ENCODE measurements around the gene RPS18.
A peak's percentile ranks its signal among the peaks of the same experiment; 100 is the strongest.
"Not testable (repeated sequence)": the region's sequence is repeated elsewhere in the genome, so short reads cannot be mapped to it uniquely, and the experiment has no call there.

The RPS18 gene

DNA sequence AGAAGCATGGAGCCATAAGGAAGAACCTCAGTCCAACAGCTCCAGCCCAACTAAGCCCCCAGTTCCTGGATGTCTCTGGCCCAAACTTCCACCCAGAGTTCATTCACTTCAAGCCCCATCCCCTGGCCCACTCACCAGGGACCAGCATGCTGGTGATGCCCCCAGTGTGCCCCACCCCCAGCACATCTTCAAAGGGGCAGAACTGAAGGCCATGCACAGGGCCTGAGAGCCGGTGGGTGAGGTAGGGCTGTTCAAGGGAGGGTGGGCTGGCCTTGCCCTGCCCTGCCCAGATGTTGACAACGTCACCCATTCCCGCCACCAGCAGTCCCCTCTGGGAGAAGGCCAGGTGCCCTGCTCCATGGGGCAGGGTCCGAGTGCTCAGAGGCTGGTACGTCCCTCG is 8.7 kb downstream of the RPS18 start:
- TF ChIP-seq SPI1 (IDR thresholded peaks at IDR 0.05; ENCODE audit: borderline replicate concordance, low read depth) (no peak), GABPA (IDR thresholded peaks at IDR 0.05; ENCODE audit: low read depth) (no peak), POLR2AphosphoS5 (IDR thresholded peaks at IDR 0.05; ENCODE audit: low read depth) (no peak)
- TF ChIP-seq, protein P1, sequence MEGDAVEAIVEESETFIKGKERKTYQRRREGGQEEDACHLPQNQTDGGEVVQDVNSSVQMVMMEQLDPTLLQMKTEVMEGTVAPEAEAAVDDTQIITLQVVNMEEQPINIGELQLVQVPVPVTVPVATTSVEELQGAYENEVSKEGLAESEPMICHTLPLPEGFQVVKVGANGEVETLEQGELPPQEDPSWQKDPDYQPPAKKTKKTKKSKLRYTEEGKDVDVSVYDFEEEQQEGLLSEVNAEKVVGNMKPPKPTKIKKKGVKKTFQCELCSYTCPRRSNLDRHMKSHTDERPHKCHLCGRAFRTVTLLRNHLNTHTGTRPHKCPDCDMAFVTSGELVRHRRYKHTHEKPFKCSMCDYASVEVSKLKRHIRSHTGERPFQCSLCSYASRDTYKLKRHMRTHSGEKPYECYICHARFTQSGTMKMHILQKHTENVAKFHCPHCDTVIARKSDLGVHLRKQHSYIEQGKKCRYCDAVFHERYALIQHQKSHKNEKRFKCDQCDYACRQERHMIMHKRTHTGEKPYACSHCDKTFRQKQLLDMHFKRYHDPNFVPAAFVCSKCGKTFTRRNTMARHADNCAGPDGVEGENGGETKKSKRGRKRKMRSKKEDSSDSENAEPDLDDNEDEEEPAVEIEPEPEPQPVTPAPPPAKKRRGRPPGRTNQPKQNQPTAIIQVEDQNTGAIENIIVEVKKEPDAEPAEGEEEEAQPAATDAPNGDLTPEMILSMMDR (IDR thresholded peaks at IDR 0.05; ENCODE audit: insufficient read depth, low read length), result no peak
- TF ChIP-seq, protein P2, sequence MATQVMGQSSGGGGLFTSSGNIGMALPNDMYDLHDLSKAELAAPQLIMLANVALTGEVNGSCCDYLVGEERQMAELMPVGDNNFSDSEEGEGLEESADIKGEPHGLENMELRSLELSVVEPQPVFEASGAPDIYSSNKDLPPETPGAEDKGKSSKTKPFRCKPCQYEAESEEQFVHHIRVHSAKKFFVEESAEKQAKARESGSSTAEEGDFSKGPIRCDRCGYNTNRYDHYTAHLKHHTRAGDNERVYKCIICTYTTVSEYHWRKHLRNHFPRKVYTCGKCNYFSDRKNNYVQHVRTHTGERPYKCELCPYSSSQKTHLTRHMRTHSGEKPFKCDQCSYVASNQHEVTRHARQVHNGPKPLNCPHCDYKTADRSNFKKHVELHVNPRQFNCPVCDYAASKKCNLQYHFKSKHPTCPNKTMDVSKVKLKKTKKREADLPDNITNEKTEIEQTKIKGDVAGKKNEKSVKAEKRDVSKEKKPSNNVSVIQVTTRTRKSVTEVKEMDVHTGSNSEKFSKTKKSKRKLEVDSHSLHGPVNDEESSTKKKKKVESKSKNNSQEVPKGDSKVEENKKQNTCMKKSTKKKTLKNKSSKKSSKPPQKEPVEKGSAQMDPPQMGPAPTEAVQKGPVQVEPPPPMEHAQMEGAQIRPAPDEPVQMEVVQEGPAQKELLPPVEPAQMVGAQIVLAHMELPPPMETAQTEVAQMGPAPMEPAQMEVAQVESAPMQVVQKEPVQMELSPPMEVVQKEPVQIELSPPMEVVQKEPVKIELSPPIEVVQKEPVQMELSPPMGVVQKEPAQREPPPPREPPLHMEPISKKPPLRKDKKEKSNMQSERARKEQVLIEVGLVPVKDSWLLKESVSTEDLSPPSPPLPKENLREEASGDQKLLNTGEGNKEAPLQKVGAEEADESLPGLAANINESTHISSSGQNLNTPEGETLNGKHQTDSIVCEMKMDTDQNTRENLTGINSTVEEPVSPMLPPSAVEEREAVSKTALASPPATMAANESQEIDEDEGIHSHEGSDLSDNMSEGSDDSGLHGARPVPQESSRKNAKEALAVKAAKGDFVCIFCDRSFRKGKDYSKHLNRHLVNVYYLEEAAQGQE (IDR thresholded peaks at IDR 0.05; ENCODE audit: insufficient replicate concordance, low read depth), result no peak
- H3K4me3 ChIP-seq (replicated peaks; ENCODE audit: insufficient read depth, low read length), result no peak overlapping the region
- no peaks in the 10 kb centered on the region for H3K27me3 ChIP-seq (ENCODE audit: insufficient read depth, poor library complexity, severe bottlenecking)
- H3K27ac ChIP-seq (replicated peaks), result no peak overlapping the region
- DNase-seq (ENCODE audit: low read depth in 1 of 2, low spot score in 1 of 2), result no peak

DNA sequence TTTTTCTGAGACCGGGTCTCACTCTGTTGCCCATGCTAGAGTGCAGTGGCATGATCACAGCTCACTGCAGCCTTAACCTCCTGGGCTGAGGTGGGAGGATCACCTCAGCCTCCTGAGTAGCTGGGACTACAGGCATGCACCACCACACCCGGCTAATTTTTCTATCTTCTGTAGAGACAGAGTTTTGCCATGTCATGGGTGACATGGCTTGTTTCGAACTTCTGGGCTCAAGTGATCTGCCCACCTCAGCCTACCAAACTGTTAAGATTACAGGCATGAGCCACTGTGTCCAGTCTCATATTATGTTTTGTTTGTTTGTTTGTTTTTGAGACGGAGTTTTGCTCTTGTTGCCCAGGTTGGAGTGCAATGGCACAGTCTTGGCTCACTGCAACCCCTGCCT is 13.3 kb downstream of the RPS18 start:
- not testable (repeated sequence) for H3K4me3 ChIP-seq (replicated peaks; ENCODE audit: insufficient read depth, low read length); H3K27me3 ChIP-seq (ENCODE audit: insufficient read depth, poor library complexity, severe bottlenecking); H3K27ac ChIP-seq (replicated peaks); DNase-seq (ENCODE audit: low read depth in 1 of 2, low spot score in 1 of 2)

DNA sequence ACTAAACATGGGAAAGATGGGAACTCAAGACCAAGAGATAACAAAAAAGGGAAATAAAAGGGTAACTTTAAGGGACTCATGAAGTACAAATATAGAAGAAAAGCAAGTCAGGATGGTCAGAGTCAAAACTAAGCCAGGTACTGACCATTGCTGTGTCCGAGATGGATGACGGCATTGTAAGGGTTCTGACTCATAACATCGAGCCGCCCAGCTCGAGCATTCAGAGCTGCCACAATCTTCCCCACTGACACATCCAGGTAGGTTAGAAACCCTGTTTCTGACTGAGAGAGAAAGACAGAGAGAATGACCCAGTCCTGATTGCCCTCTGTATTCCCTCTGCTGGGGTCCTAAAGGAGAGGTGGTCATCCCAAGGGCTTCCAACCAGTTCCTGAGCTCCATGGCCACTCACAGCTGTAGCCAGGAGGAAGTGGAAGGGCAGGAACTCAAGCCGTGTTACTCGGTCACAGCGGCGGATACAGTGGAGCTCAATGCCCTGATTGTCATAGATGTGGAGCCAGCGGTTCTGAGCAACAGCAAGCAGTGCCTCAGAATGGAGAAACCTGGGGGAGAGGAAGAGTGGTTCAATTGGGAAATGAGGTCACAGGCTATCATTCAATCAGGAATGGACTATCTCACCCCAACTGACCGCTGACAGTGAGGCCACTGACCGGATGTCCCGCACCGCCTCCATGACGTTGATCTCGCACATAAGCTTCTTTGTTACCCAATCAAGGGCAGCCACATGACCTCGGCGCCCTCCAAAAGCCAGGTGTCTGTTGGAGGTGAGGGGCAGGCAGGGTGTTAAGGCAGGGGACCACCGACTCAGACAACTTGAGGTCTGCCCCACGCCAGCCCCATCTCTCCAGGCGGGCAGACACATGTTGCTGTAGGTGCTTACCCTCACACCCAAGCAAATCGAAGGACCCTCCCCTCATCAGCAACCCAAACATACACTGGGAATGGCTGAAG is 15.4 kb downstream of the RPS18 start:
- TF ChIP-seq, protein P1 (IDR thresholded peaks at IDR 0.05; ENCODE audit: insufficient read depth, low read length), result no peak
- TF ChIP-seq, protein P2 (IDR thresholded peaks at IDR 0.05; ENCODE audit: insufficient replicate concordance, low read depth), result no peak
- no peak for TF ChIP-seq POLR2AphosphoS5 (IDR thresholded peaks at IDR 0.05; ENCODE audit: low read depth)
- TF ChIP-seq GABPA (IDR thresholded peaks at IDR 0.05; ENCODE audit: low read depth), result no peak
- TF ChIP-seq SPI1 (IDR thresholded peaks at IDR 0.05; ENCODE audit: borderline replicate concordance, low read depth), result no peak
- Histone ChIP-seq H3K27ac (replicated peaks) (no peak overlapping the region), H3K4me3 (replicated peaks; ENCODE audit: insufficient read depth, low read length) (no peak overlapping the region), H3K27me3 (ENCODE audit: insufficient read depth, poor library complexity, severe bottlenecking) (no peaks in the 10 kb centered on the region)
- no peak for DNase-seq (ENCODE audit: low read depth in 1 of 2, low spot score in 1 of 2)

DNA sequence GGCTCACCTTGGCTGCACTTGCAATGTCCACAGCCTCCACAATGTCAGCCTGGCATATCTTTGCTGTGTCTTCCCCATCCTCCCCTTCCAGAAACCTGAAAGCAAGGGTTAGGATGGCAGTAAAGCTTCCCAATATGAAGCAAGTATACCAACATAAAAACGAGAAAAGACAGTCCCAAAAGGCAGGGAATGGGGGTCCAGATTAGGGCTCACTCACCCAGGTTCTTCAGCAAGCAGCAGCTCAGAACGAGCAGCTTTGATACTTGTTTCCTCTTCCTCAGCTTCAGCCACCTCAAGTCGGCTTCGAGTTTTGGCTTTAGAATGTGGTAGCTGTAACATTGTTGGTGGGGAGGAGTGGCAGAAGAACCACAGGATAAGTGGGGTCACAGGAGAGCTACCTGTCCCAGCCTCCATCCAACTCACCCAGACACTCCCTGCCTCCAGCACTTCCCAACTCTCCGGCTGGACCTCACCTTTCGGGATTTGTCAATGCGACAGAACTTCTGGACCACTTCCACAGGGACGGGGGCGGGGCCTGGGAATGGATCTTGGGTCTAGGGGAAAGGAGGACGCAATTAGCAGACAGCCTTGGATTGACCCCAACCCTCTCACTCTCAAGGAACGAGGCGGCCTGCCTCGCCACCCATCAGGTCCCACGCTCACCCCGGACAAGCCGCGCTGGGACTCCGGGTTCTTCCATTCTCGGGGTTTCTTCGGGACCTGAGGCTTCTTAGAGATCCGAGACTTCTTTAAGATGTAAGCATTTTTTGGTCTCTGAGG is 16.5 kb downstream of the RPS18 start:
- DNase-seq (ENCODE audit: low read depth in 1 of 2, low spot score in 1 of 2), result no peak
- Histone ChIP-seq H3K4me3 (replicated peaks; ENCODE audit: insufficient read depth, low read length) (peak overlapping the region; percentile 79), H3K27ac (replicated peaks) (peak overlapping the region; percentile 69), H3K27me3 (ENCODE audit: insufficient read depth, poor library complexity, severe bottlenecking) (no peaks in the 10 kb centered on the region)
- TF ChIP-seq, protein P2 (IDR thresholded peaks at IDR 0.05; ENCODE audit: insufficient replicate concordance, low read depth), result no peak
- TF ChIP-seq GABPA (IDR thresholded peaks at IDR 0.05; ENCODE audit: low read depth) (no peak), POLR2AphosphoS5 (IDR thresholded peaks at IDR 0.05; ENCODE audit: low read depth) (no peak)
